CD4-positive, alpha-beta T cell (primary cell): Measurements from ENCODE around the gene ATG2B. TPM values are rescaled to one million over a fixed set of nuclear protein-coding genes. Genes with fewer than 3 reads are reported as not detected.

Source experiments
- ATAC-seq: fragments of 200-7000 bp; cut with Tn5 transposase; one replicate; pipeline ENCODE4 v1.10.0; 2022; ENCODE audit warnings: mild to moderate bottlenecking; ENCODE audit not compliant: poor library complexity
- CTCF ChIA-PET: fragments of 350-600 bp; sonication (Branson Sonifier 250); formaldehyde crosslinking; loops from one replicate; lab custom pipeline; 2021; ENCODE audit warnings: antibody characterized with exemption, inconsistent platforms; lab: Charles Lee
- POLR2A ChIA-PET: fragments of 350-600 bp; sonication (Branson Sonifier 250); formaldehyde crosslinking; loops from one replicate; lab custom pipeline; 2021; ENCODE audit warnings: antibody characterized with exemption, inconsistent platforms; lab: Charles Lee
- DNase-seq, 14 experiments: peaks; one replicate each; pipeline ENCODE4 v3.0.0-alpha.2; 2013 to 2020; ENCODE audit warnings: mixed read lengths in 2 of 14
- H3K27ac ChIP-seq, 2 donors: one replicate each; pipeline versions ENCODE4 v1.5.1 to v1.7.0; 2013; ENCODE audit warnings: low read length in 2 of 2, low read depth in 1 of 2, mild to moderate bottlenecking in 1 of 2
- H3K27me3 ChIP-seq, 2 experiments: 1 replicate in 1 of 2; 2 replicates in 1 of 2; pipeline versions ENCODE4 v1.6.1 to v1.7.0; 2013; ENCODE audit warnings: low read length in 2 of 2, control low read depth in 1 of 2, mild to moderate bottlenecking in 1 of 2, moderate library complexity in 1 of 2; ENCODE audit not compliant: insufficient read depth in 2 of 2, control insufficient read depth in 1 of 2
- H3K36me3 ChIP-seq: one replicate; pipeline ENCODE4 v1.6.1; 2013; ENCODE audit warnings: low read length, control low read depth; ENCODE audit not compliant: insufficient read depth
- H3K4me1 ChIP-seq: one replicate; pipeline ENCODE4 v1.6.1; 2013; ENCODE audit warnings: low read length, control low read depth; ENCODE audit not compliant: insufficient read depth
- H3K4me3 ChIP-seq: one replicate; pipeline ENCODE4 v1.5.1; 2013; ENCODE audit warnings: mild to moderate bottlenecking, low read length, moderate library complexity
- H3K9me3 ChIP-seq, 2 experiments: 1 replicate in 1 of 2; 2 replicates in 1 of 2; pipeline versions ENCODE4 v1.6.1 to v1.7.0; 2013; ENCODE audit warnings: low read length in 2 of 2, mild to moderate bottlenecking in 2 of 2, control low read depth in 1 of 2, moderate library complexity in 1 of 2; ENCODE audit not compliant: control insufficient read depth in 1 of 2, insufficient read depth in 1 of 2
- H3K27ac Mint-ChIP-seq: one replicate; pipeline ENCODE4 v1.8.0; 2020; ENCODE audit warnings: mixed read lengths
- H3K27me3 Mint-ChIP-seq: one replicate; pipeline ENCODE4 v1.8.0; 2021; ENCODE audit warnings: mixed read lengths
- H3K36me3 Mint-ChIP-seq: one replicate; pipeline ENCODE4 v1.8.0; 2021; ENCODE audit warnings: low read depth, mixed read lengths
- H3K4me1 Mint-ChIP-seq: one replicate; pipeline ENCODE4 v1.8.0; 2021; ENCODE audit warnings: low read depth, mixed read lengths
- H3K4me3 Mint-ChIP-seq: one replicate; pipeline ENCODE4 v1.8.0; 2020; ENCODE audit warnings: mild to moderate bottlenecking, mixed read lengths
- H3K9me3 Mint-ChIP-seq: one replicate; pipeline ENCODE4 v1.8.0; 2020; ENCODE audit warnings: mixed read lengths
- CTCF ChIP-seq: fragments of 200-600 bp; IDR thresholded peaks from one replicate; pipeline ENCODE4 v1.8.0; 2022; ENCODE audit warnings: antibody characterized with exemption, mild to moderate bottlenecking
- intact Hi-C, 2 experiments: fragments of 100-400 bp; cut with DNase I in 1 of 2; cut with micrococcal nuclease in 1 of 2; formaldehyde crosslinking; loops; one replicate each; pipeline versions ENCODE4 v1.15.1 to v1.9.0; 2023 to 2025; cut with DNase I, micrococcal nuclease
- total RNA-seq, 174 experiments: library from RNA in 2 of 174; stranded (reverse) in 2 of 174; gene quantifications; one replicate each; pipeline ENCODE4 v1.2.3 and lab custom pipeline; 2021 to 2026

ATG2B gene
- total RNA-seq, 2 experiments from 2014 or later = 20.1 to 20.2 TPM

DNA sequence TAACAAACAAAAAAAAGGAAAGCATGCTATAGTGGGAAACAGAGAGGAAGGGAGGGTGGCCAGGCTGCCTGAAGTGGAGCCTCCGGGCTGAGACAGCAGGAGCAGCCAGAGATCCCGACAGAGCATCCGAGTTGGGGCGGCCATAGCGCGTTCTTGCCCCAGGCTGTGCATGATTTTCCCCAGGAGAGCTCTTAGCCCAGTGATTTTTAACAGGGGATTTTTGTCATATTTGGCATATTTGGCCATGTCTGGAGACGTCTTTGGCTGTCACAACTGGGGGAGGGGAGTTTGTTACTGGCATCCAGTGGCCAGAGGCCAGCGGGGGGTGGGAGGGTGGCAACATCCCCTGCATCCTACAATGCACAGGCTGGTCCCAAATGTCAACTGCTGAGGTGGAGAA lies 83.6 kb downstream of the ATG2B start:
- no peaks in the 10 kb centered on the region for H3K9me3 Mint-ChIP-seq
- H3K4me3 Mint-ChIP-seq = no peak overlapping the region
- Histone ChIP-seq H3K36me3 (peaks cover 10% of the 10 kb centered on the region), H3K4me1 (peaks cover 3% of the 10 kb centered on the region), H3K27ac (no peak overlapping the region), H3K9me3 (peaks cover 13 to 14% of the 10 kb centered on the region in 2 experiments), H3K27me3 (no peaks in the 10 kb centered on the region), H3K4me3 (no peak overlapping the region)
- H3K4me1 Mint-ChIP-seq = no peaks in the 10 kb centered on the region
- peaks cover 20% of the 10 kb centered on the region for H3K36me3 Mint-ChIP-seq
- no peak for ATAC-seq
- H3K27me3 Mint-ChIP-seq = no peaks in the 10 kb centered on the region
- ChIA-PET POLR2A (no interaction called here), CTCF (interaction anchor here (4.1 kb wide), 1 partner anchor 179 kb away, joined by 15 read pairs; no protein-coding TSS in a partner anchor)
- H3K27ac Mint-ChIP-seq = no peak overlapping the region
- TF ChIP-seq CTCF = no peak
- no peak for DNase-seq
- intact Hi-C loops = loop anchor here (5.0 to 10.0 kb wide), 3 partner anchors 267 to 715 kb away; no protein-coding TSS in a partner anchor

DNA sequence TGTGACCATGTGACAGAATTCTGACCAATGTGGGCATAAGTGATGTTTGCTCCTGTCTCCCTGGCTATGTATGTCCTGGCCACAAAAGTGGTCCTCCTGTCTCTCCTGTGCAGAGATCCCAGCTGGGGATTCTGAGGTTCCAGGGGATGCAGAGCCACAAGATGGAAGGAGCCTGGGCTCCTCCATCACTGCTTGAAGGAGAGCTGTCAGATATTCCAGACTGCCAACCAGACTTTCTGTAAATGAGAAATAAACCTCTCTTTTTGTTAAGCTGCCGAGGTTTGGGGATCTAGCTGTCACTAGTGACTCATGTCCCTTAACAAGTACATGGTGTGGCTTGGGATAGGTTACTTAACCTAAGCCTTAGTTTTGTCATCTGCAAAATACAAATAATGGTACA lies 85.3 kb downstream of the ATG2B start:
- ATAC-seq = no peak

More for the DNA sequence above, 85.3 kb downstream of the ATG2B start:
- DNase-seq = no peak
- ChIA-PET POLR2A (no interaction called here), CTCF (interaction anchor here (4.1 kb wide), 1 partner anchor 178 kb away, joined by 15 read pairs; no protein-coding TSS in a partner anchor)
- intact Hi-C loops = loop anchor here (2.0 to 10.0 kb wide), 4 partner anchors 266 to 713 kb away; no protein-coding TSS in a partner anchor
- Histone ChIP-seq H3K9me3 (peaks cover 13 to 14% of the 10 kb centered on the region in 2 experiments), H3K27ac (no peak overlapping the region), H3K36me3 (peaks cover 4% of the 10 kb centered on the region), H3K4me1 (peaks cover 3% of the 10 kb centered on the region), H3K27me3 (no peaks in the 10 kb centered on the region), H3K4me3 (no peak overlapping the region)
- Mint-ChIP-seq H3K27me3 (no peaks in the 10 kb centered on the region), H3K9me3 (no peaks in the 10 kb centered on the region), H3K4me3 (no peak overlapping the region), H3K27ac (no peak overlapping the region), H3K4me1 (no peaks in the 10 kb centered on the region), H3K36me3 (peaks cover 9% of the 10 kb centered on the region)
- TF ChIP-seq CTCF = no peak
